Measurements from ENCODE around the gene OSBPL8. TPM values are rescaled to one million over a fixed set of nuclear protein-coding genes. Genes with fewer than 3 reads are reported as not detected.
A peak's percentile ranks its signal among the peaks of the same experiment; 100 is the strongest.

Gene OSBPL8
- total RNA-seq, 1 donor: 204 TPM

GRCh38 chr12:76311796-76312195 is 247.8 kb downstream of the OSBPL8 start:
- DNase-seq (ENCODE audit: insufficient read length, low spot score, missing footprints): peak; percentile 69
- no peaks in the 10 kb centered on the region for H3K79me2 ChIP-seq (ENCODE audit: insufficient read depth, low read length)
- peak overlapping the region; percentile 2 for H3K4me2 ChIP-seq (ENCODE audit: insufficient read depth, low read length)
- H2AFZ ChIP-seq (ENCODE audit: low read length): peak overlapping the region; percentile 53
- H3K27me3 ChIP-seq (ENCODE audit: insufficient read depth, low read length): no peaks in the 10 kb centered on the region
- H3K4me1 ChIP-seq (ENCODE audit: insufficient read depth, low read length): peaks cover 6% of the 10 kb centered on the region
- no peak for TF ChIP-seq CTCF (IDR thresholded peaks at IDR 0.05; ENCODE audit: extremely low read depth, low read depth, low read length)
- no peaks in the 10 kb centered on the region for H3K9me3 ChIP-seq (ENCODE audit: low read depth, low read length)
- H3K36me3 ChIP-seq (ENCODE audit: insufficient read depth, low read length): no peaks in the 10 kb centered on the region
- H3K27ac ChIP-seq (ENCODE audit: low read depth, low read length): peak overlapping the region; percentile 5
- H4K20me1 ChIP-seq (ENCODE audit: insufficient read depth, low read length): no peaks in the 10 kb centered on the region
- no peak overlapping the region for H3K4me3 ChIP-seq (ENCODE audit: insufficient read depth, low read length)

- H3K4me2 ChIP-seq (ENCODE audit: insufficient read depth, low read length): no peak overlapping the region
- DNase-seq (ENCODE audit: insufficient read length, low spot score, missing footprints): no peak
These were observed 249.5 kb downstream of the OSBPL8 start for GRCh38 chr12:76310110-76310509.

DNA sequence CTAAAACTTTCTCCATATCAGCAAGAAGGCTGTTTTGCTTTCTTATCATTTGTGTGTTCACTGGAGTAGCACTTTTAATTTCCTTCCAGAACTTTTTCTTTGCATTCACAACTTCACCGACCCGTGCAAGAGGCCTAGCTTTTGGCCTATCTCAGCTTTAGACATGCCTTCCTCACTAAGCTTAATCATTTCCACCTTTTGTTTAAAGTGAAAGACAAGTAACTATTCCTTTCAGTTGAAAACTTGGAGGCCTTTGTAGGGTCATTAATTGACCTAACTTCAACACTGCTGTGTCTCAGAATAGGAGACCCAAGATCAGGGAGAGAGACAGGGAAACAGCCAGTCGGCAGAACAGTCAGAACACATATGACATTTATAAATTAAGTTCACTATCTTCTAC is 250.7 kb downstream of the OSBPL8 start:
- no peaks in the 10 kb centered on the region for H3K9me3 ChIP-seq (ENCODE audit: low read depth, low read length)
- no peaks in the 10 kb centered on the region for H3K36me3 ChIP-seq (ENCODE audit: insufficient read depth, low read length)
- H3K4me3 ChIP-seq (ENCODE audit: insufficient read depth, low read length): no peak overlapping the region
- no peak overlapping the region for H3K27ac ChIP-seq (ENCODE audit: low read depth, low read length)
- peaks cover 6% of the 10 kb centered on the region for H3K4me1 ChIP-seq (ENCODE audit: insufficient read depth, low read length)
- no peaks in the 10 kb centered on the region for H3K27me3 ChIP-seq (ENCODE audit: insufficient read depth, low read length)
- no peak overlapping the region for H2AFZ ChIP-seq (ENCODE audit: low read length)
- TF ChIP-seq CTCF (IDR thresholded peaks at IDR 0.05; ENCODE audit: extremely low read depth, low read depth, low read length): no peak
- no peak overlapping the region for H3K4me2 ChIP-seq (ENCODE audit: insufficient read depth, low read length)
- DNase-seq (ENCODE audit: insufficient read length, low spot score, missing footprints): no peak
- H3K79me2 ChIP-seq (ENCODE audit: insufficient read depth, low read length): no peaks in the 10 kb centered on the region
- H4K20me1 ChIP-seq (ENCODE audit: insufficient read depth, low read length): no peaks in the 10 kb centered on the region

More at GRCh38 chr12:76310110-76310509, 249.5 kb downstream of the OSBPL8 start:
- TF ChIP-seq CTCF (IDR thresholded peaks at IDR 0.05; ENCODE audit: extremely low read depth, low read depth, low read length): no peak
- Histone ChIP-seq H3K4me1 (ENCODE audit: insufficient read depth, low read length) (peaks cover 6% of the 10 kb centered on the region), H3K36me3 (ENCODE audit: insufficient read depth, low read length) (no peaks in the 10 kb centered on the region), H3K27ac (ENCODE audit: low read depth, low read length) (no peak overlapping the region), H3K27me3 (ENCODE audit: insufficient read depth, low read length) (no peaks in the 10 kb centered on the region), H3K79me2 (ENCODE audit: insufficient read depth, low read length) (no peaks in the 10 kb centered on the region), H2AFZ (ENCODE audit: low read length) (no peak overlapping the region), H4K20me1 (ENCODE audit: insufficient read depth, low read length) (no peaks in the 10 kb centered on the region), H3K9me3 (ENCODE audit: low read depth, low read length) (no peaks in the 10 kb centered on the region), H3K4me3 (ENCODE audit: insufficient read depth, low read length) (no peak overlapping the region)

- H4K20me1 ChIP-seq (ENCODE audit: insufficient read depth, low read length): no peaks in the 10 kb centered on the region
These were observed 252.5 kb downstream of the OSBPL8 start for GRCh38 chr12:76307083-76307482.

More at GRCh38 chr12:76307083-76307482, 252.5 kb downstream of the OSBPL8 start:
- Histone ChIP-seq H3K79me2 (ENCODE audit: insufficient read depth, low read length) (no peaks in the 10 kb centered on the region), H3K9me3 (ENCODE audit: low read depth, low read length) (no peaks in the 10 kb centered on the region), H3K27me3 (ENCODE audit: insufficient read depth, low read length) (no peaks in the 10 kb centered on the region), H3K4me2 (ENCODE audit: insufficient read depth, low read length) (no peak overlapping the region), H3K4me3 (ENCODE audit: insufficient read depth, low read length) (no peak overlapping the region), H2AFZ (ENCODE audit: low read length) (no peak overlapping the region), H3K4me1 (ENCODE audit: insufficient read depth, low read length) (peaks cover 8% of the 10 kb centered on the region), H3K36me3 (ENCODE audit: insufficient read depth, low read length) (no peaks in the 10 kb centered on the region), H3K27ac (ENCODE audit: low read depth, low read length) (no peak overlapping the region)
- DNase-seq (ENCODE audit: insufficient read length, low spot score, missing footprints): no peak
- TF ChIP-seq CTCF (IDR thresholded peaks at IDR 0.05; ENCODE audit: extremely low read depth, low read depth, low read length): no peak
